Fibroblast of skin of right biceps (primary cell): ENCODE data around the gene RRM2.

ENCODE experiments used
- DNase-seq: peaks from one replicate; pipeline ENCODE4 v3.0.0-alpha.2; 2013

RRM2 gene

DNA sequence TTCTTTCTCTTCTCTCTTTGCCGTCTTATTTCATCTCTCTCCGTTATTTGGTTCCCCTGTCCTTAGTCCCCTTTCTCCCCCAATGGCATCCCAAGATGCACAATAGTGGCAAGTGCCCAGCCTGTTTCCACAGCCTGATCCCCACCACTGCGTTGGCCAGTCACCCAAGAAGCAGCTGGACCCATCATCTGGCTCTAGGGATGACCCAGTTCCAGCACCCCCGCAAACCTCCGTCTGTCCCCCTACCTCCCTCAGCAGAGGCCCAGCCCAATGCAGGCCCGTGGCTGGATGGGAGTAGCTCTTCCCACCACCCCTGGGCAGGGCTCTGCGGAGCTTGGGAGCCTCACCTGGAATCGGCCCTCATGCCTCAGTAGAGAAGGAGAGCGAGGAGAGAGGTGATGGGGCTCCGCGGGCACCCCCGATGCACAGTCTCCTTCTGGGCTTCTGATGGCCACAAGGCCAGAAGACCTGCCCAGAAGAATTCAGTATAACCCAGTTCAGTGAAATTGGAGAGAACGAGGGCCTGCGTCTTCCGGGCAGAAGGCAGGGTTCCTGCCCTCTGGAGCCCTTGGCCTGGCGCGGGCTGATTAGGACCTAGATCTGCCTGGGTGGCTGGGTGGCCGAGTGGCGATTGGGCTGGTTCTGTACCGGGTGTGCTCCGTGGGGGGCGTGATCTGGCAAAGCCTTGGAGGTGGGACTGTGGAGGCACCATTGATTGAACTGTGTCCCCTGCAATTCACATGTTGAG, 50.9 kb downstream of the RRM2 start:
- no peak for DNase-seq

DNA sequence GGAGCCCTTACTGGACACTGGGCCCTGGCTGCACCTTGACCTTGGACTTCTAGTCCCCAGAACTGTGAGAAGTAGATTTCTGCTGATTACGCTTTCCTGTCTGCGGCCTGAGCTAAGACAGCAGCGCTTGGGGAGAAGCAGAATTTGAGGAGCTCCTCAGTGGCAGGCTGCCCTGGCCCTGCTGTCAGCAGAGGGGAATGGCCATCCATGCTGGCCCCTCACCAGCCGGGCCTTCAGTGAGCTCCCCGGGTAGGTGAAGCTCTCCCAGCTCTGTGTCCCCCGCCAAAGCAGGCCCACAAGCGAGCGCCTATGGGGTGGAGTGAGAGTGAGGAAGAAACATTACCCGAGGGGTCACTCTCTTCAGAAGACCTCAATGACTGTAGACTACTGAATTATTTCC, 51.6 kb downstream of the RRM2 start:
- no peak for DNase-seq

DNA sequence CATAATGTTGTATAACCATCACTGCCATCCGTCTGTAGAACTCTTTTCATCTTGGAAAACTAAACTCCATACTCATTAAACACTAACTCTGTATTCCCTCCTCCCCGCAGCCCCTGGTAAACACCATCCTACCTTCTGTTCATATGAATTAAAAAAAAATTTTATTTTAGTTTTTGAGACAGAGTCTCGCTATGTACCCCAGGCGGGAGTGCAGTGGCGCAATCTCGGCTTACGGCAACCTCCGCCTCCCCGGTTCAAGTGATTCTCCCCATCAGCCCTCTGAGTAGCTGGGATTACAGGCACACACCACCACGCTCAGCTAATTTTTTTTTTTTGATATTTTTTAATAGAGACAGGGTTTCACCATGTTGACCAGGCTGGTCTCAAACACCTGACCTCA, 52.9 kb downstream of the RRM2 start:
- no peak for DNase-seq

GRCh38 chr2:10178751-10179150, 56.2 kb downstream of the RRM2 start:
- no peak for DNase-seq

DNA sequence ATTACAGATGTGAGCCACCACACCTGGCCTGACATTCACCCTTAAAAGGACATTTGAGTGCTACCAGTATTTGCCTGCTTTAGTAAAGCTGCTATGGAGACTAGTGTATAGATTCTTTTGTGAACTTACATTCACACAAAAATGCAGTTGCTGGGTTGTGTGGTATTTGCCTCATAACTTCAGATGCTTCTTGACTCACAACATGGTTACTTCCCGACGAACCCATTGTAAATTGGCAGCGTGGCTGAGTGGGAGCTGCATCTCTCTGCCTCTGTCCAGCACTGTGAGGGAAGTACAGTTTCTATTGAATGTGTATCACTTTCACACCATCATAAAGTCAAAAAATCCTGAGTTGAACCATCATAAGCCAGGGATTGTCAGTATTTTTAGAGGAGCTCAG, 56.9 kb downstream of the RRM2 start:
- DNase-seq = peak; percentile 19

GRCh38 chr2:10180229-10180628, 57.7 kb downstream of the RRM2 start:
- DNase-seq = no peak
